ENCODE measurements around the gene SNRPA. TPM values are rescaled to one million over a fixed set of nuclear protein-coding genes. Genes with fewer than 3 reads are reported as not detected.
A peak's percentile ranks its signal among the peaks of the same experiment; 100 is the strongest.
"Not testable (repeated sequence)": the region's sequence is repeated elsewhere in the genome, so short reads cannot be mapped to it uniquely, and the experiment has no call there.

SNRPA gene
- total RNA-seq, 1 donor from 2014 or later, result 51.7 TPM

DNA sequence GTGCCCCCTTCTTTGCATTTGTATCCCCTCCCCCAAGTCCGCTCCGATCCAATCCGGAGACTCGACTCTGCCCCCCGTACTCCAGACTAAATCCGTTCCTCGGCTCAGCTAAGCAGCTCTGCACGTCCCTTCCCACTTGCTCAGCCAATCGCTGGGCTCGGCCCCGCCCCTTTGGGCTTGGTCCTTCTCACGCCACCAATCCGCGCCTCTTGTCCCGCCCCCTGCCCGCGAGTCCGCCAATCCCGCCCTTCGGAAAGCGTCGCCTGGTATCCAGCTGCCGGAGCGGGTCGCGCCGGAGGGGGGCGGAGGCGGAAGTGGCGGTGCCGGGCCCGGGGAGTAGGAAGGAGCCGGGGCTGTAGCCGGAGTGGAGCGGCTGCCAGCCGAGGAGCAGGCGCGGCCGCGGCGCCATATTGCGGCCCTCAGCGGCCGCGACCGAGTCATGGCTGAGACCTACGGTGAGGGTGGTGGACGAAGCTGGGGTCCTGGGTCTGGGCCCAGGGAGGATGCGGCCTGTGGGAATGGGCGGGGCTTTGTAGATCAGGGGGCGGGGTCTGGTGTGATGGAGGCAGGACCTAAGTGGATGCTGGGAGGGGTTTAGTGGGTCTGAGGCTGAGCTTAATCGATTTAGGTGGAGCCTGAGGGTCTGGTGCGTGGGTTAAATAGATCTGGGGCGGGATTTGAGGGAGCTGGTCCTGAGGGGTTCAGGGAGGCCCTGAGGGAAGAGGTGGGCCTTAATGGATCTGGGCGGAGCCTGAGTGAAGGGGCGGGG, 27.1 kb downstream of the SNRPA start, which contains the start of gene RAB4B:
Gene RAB4B (plus strand): TSS at position 311 of the 769 bp plus-strand sequence. CDS start 129 bp downstream, at position 440.
- Histone ChIP-seq H3K36me3 (no peaks in the 10 kb centered on the region), H3K4me1 (peaks cover 14% of the 10 kb centered on the region), H3K4me3 (peak within 1 kb of the TSS; percentile 81), H3K27me3 (no peaks in the 10 kb centered on the region), H3K9me3 (no peaks in the 10 kb centered on the region), H3K27ac (peak within 1 kb of the TSS; percentile 97)
- TF ChIP-seq CTCF (IDR thresholded peaks at IDR 0.05), result no peak
- intact Hi-C loops (cut with DNase I), result no loop called here
- ATAC-seq, result peak; percentile 95
- DNase-seq, result peak; percentile 100

DNA sequence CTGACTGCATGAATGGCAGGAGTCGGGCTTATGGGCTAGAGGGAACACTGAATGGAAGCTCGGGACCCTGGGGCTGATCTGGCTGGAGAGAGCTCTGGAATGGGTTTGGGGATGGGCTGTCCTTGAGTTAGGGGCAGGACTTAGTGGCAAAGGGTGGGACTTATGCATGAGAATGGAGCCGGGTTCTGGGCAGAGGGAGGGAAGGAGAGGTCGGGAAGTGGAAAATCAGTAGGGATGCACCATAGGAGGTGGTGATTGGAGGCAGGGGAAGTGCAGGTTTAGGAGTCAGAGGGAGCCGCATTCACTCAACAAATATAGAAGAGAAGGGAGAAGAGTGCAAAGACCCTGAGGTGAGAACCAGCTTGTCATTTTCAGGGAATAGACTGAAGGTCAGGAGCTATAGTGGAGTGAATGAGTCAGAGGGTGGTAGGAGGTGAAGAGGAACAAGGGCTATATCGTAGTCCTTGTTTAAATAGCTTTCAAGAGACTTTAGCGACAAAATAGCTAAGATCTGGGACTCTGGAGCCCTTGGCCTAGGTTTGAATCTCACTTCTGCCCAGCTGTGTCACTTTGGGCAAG, 27.8 kb downstream of the SNRPA start:
- Histone ChIP-seq H3K9me3 (no peaks in the 10 kb centered on the region), H3K27ac (peak overlapping the region; percentile 97), H3K27me3 (no peaks in the 10 kb centered on the region), H3K4me3 (peak overlapping the region; percentile 81), H3K36me3 (no peaks in the 10 kb centered on the region), H3K4me1 (peaks cover 14% of the 10 kb centered on the region)
- TF ChIP-seq CTCF (IDR thresholded peaks at IDR 0.05), result no peak
- intact Hi-C loops (cut with DNase I), result no loop called here
- no peak for ATAC-seq
- DNase-seq, result no peak

- no peak for TF ChIP-seq CTCF (IDR thresholded peaks at IDR 0.05)
- peaks cover 9% of the 10 kb centered on the region for H3K36me3 ChIP-seq
- DNase-seq, result no peak
- peaks cover 14% of the 10 kb centered on the region for H3K4me1 ChIP-seq
- intact Hi-C loops (cut with DNase I), result no loop called here
- H3K9me3 ChIP-seq, result no peaks in the 10 kb centered on the region
- ATAC-seq, result no peak
- no peaks in the 10 kb centered on the region for H3K27me3 ChIP-seq
- H3K27ac ChIP-seq, result no peak overlapping the region
- H3K4me3 ChIP-seq, result no peak overlapping the region
Measured at GRCh38 chr19:40780582-40780981, 29.6 kb downstream of the SNRPA start.

GRCh38 chr19:40781140-40781539, 30.1 kb downstream of the SNRPA start:
- Histone ChIP-seq H3K36me3 (peaks cover 9% of the 10 kb centered on the region), H3K27me3 (no peaks in the 10 kb centered on the region), H3K4me1 (peaks cover 14% of the 10 kb centered on the region), H3K27ac (no peak overlapping the region), H3K4me3 (no peak overlapping the region), H3K9me3 (no peaks in the 10 kb centered on the region)
- no peak for TF ChIP-seq CTCF (IDR thresholded peaks at IDR 0.05)
- intact Hi-C loops (cut with DNase I), result no loop called here
- ATAC-seq, result no peak
- DNase-seq, result no peak

GRCh38 chr19:40783711-40784110, 32.7 kb downstream of the SNRPA start:
- no peak overlapping the region for H3K27ac ChIP-seq
- H3K4me1 ChIP-seq, result peaks cover 6% of the 10 kb centered on the region
- no peaks in the 10 kb centered on the region for H3K9me3 ChIP-seq
- peaks cover 9% of the 10 kb centered on the region for H3K36me3 ChIP-seq
- intact Hi-C loops (cut with DNase I), result no loop called here
- TF ChIP-seq CTCF (IDR thresholded peaks at IDR 0.05), result no peak
- ATAC-seq, result no peak
- DNase-seq, result no peak
- no peaks in the 10 kb centered on the region for H3K27me3 ChIP-seq
- no peak overlapping the region for H3K4me3 ChIP-seq

- DNase-seq; ATAC-seq; H3K4me3 ChIP-seq; intact Hi-C loops (cut with DNase I); H3K27ac ChIP-seq; H3K9me3 ChIP-seq; H3K4me1 ChIP-seq; H3K36me3 ChIP-seq; H3K27me3 ChIP-seq: not testable (repeated sequence)
Measured at GRCh38 chr19:40784146-40784545, 33.1 kb downstream of the SNRPA start.

Data from upper lobe of right lung (tissue), 1 donor.